ENCODE measurements around the gene MEOX1. TPM values are rescaled to one million over a fixed set of nuclear protein-coding genes. Genes with fewer than 3 reads are reported as not detected.

MEOX1 gene
- total RNA-seq, 4 donors from 2014 or later = 6.6 to 16.1 (median 12.9) TPM

- no peak for DNase-seq (ENCODE audit: extremely low spot score)
- no peak for TF ChIP-seq CTCF (IDR thresholded peaks at IDR 0.05)
- no peak for TF ChIP-seq EP300 (IDR thresholded peaks at IDR 0.05)
- TF ChIP-seq POLR2AphosphoS5 (IDR thresholded peaks at IDR 0.05) = peak; percentile 42 to 56
- TF ChIP-seq POLR2A (IDR thresholded peaks at IDR 0.05; ENCODE audit: low read depth) = no peak
- intact Hi-C loops (cut with DNase I) = no loop called here
- H3K4me3 ChIP-seq = no peak overlapping the region
- peaks cover 14 to 31% (median 28%) of the 10 kb centered on the region in 4 donors for H3K4me1 ChIP-seq
- no peaks in the 10 kb centered on the region for H3K9me3 ChIP-seq
- H3K36me3 ChIP-seq = no peaks in the 10 kb centered on the region
- peak overlapping the region; percentile 36 to 72 (median 56) for H3K27ac ChIP-seq (replicated peaks in 1 of 4)
- 76% methylated on average over 20 of the region's 26 CpGs for WGBS
- peaks cover 0 to 13% (median 0%) of the 10 kb centered on the region in 4 donors for H3K27me3 ChIP-seq
Observed at GRCh38 chr17:43665084-43665936, 3.6 kb upstream of the MEOX1 start.

- WGBS = 88% methylated on average over 12 of the region's 12 CpGs
- H3K27ac ChIP-seq (replicated peaks in 1 of 4) = no peak overlapping the region
Observed at GRCh38 chr17:43664096-43664495, 2.4 kb upstream of the MEOX1 start.

GRCh38 chr17:43663383-43663782 is 1.7 kb upstream of the MEOX1 start:
- no peaks in the 10 kb centered on the region for H3K9me3 ChIP-seq
- no peak overlapping the region for H3K27ac ChIP-seq (replicated peaks in 1 of 4)
- peaks cover 0 to 15% (median 0%) of the 10 kb centered on the region in 4 donors for H3K27me3 ChIP-seq
- H3K36me3 ChIP-seq = no peaks in the 10 kb centered on the region
- peaks cover 13 to 34% (median 27%) of the 10 kb centered on the region in 4 donors for H3K4me1 ChIP-seq
- TF ChIP-seq CTCF (IDR thresholded peaks at IDR 0.05) = no peak
- TF ChIP-seq POLR2AphosphoS5 (IDR thresholded peaks at IDR 0.05) = no peak
- TF ChIP-seq EP300 (IDR thresholded peaks at IDR 0.05) = no peak
- no peak for TF ChIP-seq POLR2A (IDR thresholded peaks at IDR 0.05; ENCODE audit: low read depth)
- WGBS = 84% methylated on average over 4 of the region's 4 CpGs
- no peak overlapping the region for H3K4me3 ChIP-seq
- no peak for DNase-seq (ENCODE audit: extremely low spot score)
- intact Hi-C loops (cut with DNase I) = no loop called here

More at GRCh38 chr17:43664096-43664495, 2.4 kb upstream of the MEOX1 start:
- Histone ChIP-seq H3K36me3 (no peaks in the 10 kb centered on the region), H3K27me3 (peaks cover 0 to 15% (median 0%) of the 10 kb centered on the region in 4 donors), H3K4me1 (peaks cover 13 to 34% (median 27%) of the 10 kb centered on the region in 4 donors), H3K9me3 (no peaks in the 10 kb centered on the region), H3K4me3 (no peak overlapping the region)
- intact Hi-C loops (cut with DNase I) = no loop called here
- no peak for DNase-seq (ENCODE audit: extremely low spot score)
- no peak for TF ChIP-seq POLR2A (IDR thresholded peaks at IDR 0.05; ENCODE audit: low read depth)
- TF ChIP-seq POLR2AphosphoS5 (IDR thresholded peaks at IDR 0.05) = no peak
- TF ChIP-seq EP300 (IDR thresholded peaks at IDR 0.05) = no peak
- no peak for TF ChIP-seq CTCF (IDR thresholded peaks at IDR 0.05)

- intact Hi-C loops (cut with DNase I) = no loop called here
- 41% methylated on average over 8 of the region's 12 CpGs for WGBS
- TF ChIP-seq EP300 (IDR thresholded peaks at IDR 0.05) = no peak
- no peak for TF ChIP-seq POLR2AphosphoS5 (IDR thresholded peaks at IDR 0.05)
- no peak for TF ChIP-seq POLR2A (IDR thresholded peaks at IDR 0.05; ENCODE audit: low read depth)
- TF ChIP-seq CTCF (IDR thresholded peaks at IDR 0.05) = no peak
- no peaks in the 10 kb centered on the region for H3K9me3 ChIP-seq
- H3K4me3 ChIP-seq = no peak overlapping the region
- peaks cover 13 to 34% (median 27%) of the 10 kb centered on the region in 4 donors for H3K4me1 ChIP-seq
- peaks cover 0 to 15% (median 0%) of the 10 kb centered on the region in 4 donors for H3K27me3 ChIP-seq
- no peak for DNase-seq (ENCODE audit: extremely low spot score)
- H3K36me3 ChIP-seq = no peaks in the 10 kb centered on the region
- H3K27ac ChIP-seq (replicated peaks in 1 of 4) = no peak overlapping the region
Observed at GRCh38 chr17:43662413-43663141, 855 bp upstream of the MEOX1 start.
